Measurements from ENCODE around the gene CLDN6. TPM values are rescaled to one million over a fixed set of nuclear protein-coding genes. Genes with fewer than 3 reads are reported as not detected.

The CLDN6 gene
- total RNA-seq, 1 donor from 2014 or later, result not detected

GRCh38 chr16:2982402-2982801, 35.6 kb downstream of the CLDN6 start:
- H3K4me1 ChIP-seq, result peaks cover 37% of the 10 kb centered on the region
- DNase-seq (ENCODE audit: extremely low spot score in 2 of 2), result no peak
- no peaks in the 10 kb centered on the region for H3K27me3 ChIP-seq
- no peak overlapping the region for H3K4me3 ChIP-seq
- H3K36me3 ChIP-seq, result no peaks in the 10 kb centered on the region
- H3K27ac ChIP-seq, result no peak overlapping the region
- TF ChIP-seq, protein P1, sequence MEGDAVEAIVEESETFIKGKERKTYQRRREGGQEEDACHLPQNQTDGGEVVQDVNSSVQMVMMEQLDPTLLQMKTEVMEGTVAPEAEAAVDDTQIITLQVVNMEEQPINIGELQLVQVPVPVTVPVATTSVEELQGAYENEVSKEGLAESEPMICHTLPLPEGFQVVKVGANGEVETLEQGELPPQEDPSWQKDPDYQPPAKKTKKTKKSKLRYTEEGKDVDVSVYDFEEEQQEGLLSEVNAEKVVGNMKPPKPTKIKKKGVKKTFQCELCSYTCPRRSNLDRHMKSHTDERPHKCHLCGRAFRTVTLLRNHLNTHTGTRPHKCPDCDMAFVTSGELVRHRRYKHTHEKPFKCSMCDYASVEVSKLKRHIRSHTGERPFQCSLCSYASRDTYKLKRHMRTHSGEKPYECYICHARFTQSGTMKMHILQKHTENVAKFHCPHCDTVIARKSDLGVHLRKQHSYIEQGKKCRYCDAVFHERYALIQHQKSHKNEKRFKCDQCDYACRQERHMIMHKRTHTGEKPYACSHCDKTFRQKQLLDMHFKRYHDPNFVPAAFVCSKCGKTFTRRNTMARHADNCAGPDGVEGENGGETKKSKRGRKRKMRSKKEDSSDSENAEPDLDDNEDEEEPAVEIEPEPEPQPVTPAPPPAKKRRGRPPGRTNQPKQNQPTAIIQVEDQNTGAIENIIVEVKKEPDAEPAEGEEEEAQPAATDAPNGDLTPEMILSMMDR (IDR thresholded peaks at IDR 0.05), result no peak
- no peak for TF ChIP-seq POLR2AphosphoS5 (IDR thresholded peaks at IDR 0.05; ENCODE audit: insufficient read depth in 1 of 2, low read depth in 1 of 2)
- TF ChIP-seq POLR2A (IDR thresholded peaks at IDR 0.05), result no peak
- H3K9me3 ChIP-seq, result no peaks in the 10 kb centered on the region
- intact Hi-C loops (cut with DNase I), result no loop called here

GRCh38 chr16:2981899-2982250, 36.1 kb downstream of the CLDN6 start:
- intact Hi-C loops (cut with DNase I), result no loop called here
- DNase-seq (ENCODE audit: extremely low spot score in 2 of 2), result no peak
- Histone ChIP-seq H3K4me1 (peaks cover 37% of the 10 kb centered on the region), H3K36me3 (no peaks in the 10 kb centered on the region), H3K27ac (no peak overlapping the region), H3K4me3 (no peak overlapping the region), H3K9me3 (no peaks in the 10 kb centered on the region), H3K27me3 (no peaks in the 10 kb centered on the region)
- TF ChIP-seq POLR2A (IDR thresholded peaks at IDR 0.05), result no peak
- TF ChIP-seq POLR2AphosphoS5 (IDR thresholded peaks at IDR 0.05; ENCODE audit: insufficient read depth in 1 of 2, low read depth in 1 of 2), result no peak
- TF ChIP-seq, protein P1 (IDR thresholded peaks at IDR 0.05), result no peak

- Histone ChIP-seq H3K9me3 (no peaks in the 10 kb centered on the region), H3K27me3 (no peaks in the 10 kb centered on the region), H3K36me3 (no peaks in the 10 kb centered on the region), H3K4me3 (peak overlapping the region; percentile 75 to 77), H3K4me1 (peaks cover 37% of the 10 kb centered on the region), H3K27ac (no peak overlapping the region)
- intact Hi-C loops (cut with DNase I), result no loop called here
- DNase-seq (ENCODE audit: extremely low spot score in 2 of 2), result no peak
- TF ChIP-seq, protein P1 (IDR thresholded peaks at IDR 0.05), result no peak
- TF ChIP-seq POLR2AphosphoS5 (IDR thresholded peaks at IDR 0.05; ENCODE audit: insufficient read depth in 1 of 2, low read depth in 1 of 2) (no peak), POLR2A (IDR thresholded peaks at IDR 0.05) (no peak)
Measured at GRCh38 chr16:2981177-2981898, 36.6 kb downstream of the CLDN6 start.

DNA sequence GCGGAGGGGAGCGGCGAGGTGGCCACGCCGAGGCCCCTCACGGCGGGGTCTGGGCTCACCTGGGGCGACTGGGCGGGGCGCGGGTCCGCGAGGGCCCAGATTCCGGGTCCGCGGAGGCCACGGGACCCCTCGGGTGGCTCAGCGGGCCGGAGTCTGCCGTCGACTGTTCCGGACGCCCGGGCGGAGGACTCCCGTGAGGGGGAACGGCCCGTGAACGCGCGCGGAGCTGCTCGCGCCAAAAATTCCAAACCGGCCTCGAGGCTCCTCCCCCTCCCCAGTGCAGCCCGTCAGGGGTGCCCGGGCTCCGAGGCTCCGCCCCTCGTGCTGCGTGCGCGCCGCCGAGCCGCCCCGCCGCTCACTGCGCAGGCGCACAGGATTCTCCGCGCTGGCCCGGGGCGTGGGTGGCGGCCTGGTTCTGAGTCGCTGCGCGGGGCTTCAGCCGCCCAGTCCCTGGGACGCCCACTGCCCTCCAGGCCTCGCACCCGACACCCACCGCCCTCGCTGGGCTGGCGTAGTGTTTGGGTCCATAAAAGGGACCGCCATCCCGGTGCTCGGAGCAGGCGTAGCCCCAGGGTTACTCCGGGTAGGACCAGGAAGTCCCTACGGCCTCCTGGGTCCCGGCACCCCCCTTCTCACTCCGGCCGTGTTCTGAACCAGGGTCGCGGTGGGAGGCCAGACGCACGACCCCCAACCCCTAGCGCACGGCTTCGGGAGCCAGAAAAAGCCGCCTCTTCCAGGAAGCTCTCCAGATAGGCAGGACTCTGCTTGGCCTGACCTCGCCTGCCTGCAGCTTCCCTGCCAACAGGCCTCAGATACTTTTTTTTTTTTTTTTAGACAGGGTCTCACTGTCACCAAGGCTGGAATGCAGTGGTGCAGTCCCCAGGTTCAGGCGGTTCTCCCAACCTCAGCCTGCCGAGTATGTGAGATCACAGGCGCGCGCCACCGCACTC, 37.5 kb downstream of the CLDN6 start, which contains the start of gene PKMYT1:
Gene PKMYT1 (minus strand): TSS at position 220 of the 950 bp plus-strand sequence. CDS start 789 bp downstream, outside the sequence.
- peaks cover 32% of the 10 kb centered on the region for H3K4me1 ChIP-seq
- intact Hi-C loops (cut with DNase I), result no loop called here
- no peaks in the 10 kb centered on the region for H3K36me3 ChIP-seq
- H3K27ac ChIP-seq, result peak within 1 kb of the TSS; percentile 87
- TF ChIP-seq POLR2AphosphoS5 (IDR thresholded peaks at IDR 0.05; ENCODE audit: insufficient read depth in 1 of 2, low read depth in 1 of 2) (peak in 1 of 2 donors; percentile 96), POLR2A (IDR thresholded peaks at IDR 0.05) (peak in 1 of 2 donors; percentile 89)
- TF ChIP-seq, protein P1 (IDR thresholded peaks at IDR 0.05), result no peak
- H3K4me3 ChIP-seq, result peak within 1 kb of the TSS; percentile 75 to 77
- no peak for DNase-seq (ENCODE audit: extremely low spot score in 2 of 2)
- no peaks in the 10 kb centered on the region for H3K9me3 ChIP-seq
- H3K27me3 ChIP-seq, result no peaks in the 10 kb centered on the region

Measured in vagina (tissue), 2 donors.